HL-60 (cell line): Measurements from ENCODE around the gene PAQR8.

ENCODE experiments used
- DNase-seq, 2 experiments: peaks; one replicate each; pipeline ENCODE4 v3.0.0-alpha.2; 2010 to 2020; ENCODE audit warnings: low read depth in 1 of 2, low spot score in 1 of 2
- H3K27ac ChIP-seq: fragments of 250-450 bp; sonication (Bioruptor Pico); replicated peaks from 2 replicates; pipeline ENCODE4 v1.5.1; 2020; ENCODE audit warnings: mild to moderate bottlenecking, moderate library complexity
- H3K27me3 ChIP-seq: fragments of 250-450 bp; sonication (Bioruptor Pico); 2 replicates; pipeline ENCODE4 v1.5.1; 2021; ENCODE audit warnings: mild to moderate bottlenecking, moderate library complexity; ENCODE audit not compliant: insufficient read depth, poor library complexity, severe bottlenecking
- H3K4me3 ChIP-seq: replicated peaks from 2 replicates; pipeline ENCODE4 v1.5.1; 2011; ENCODE audit warnings: mild to moderate bottlenecking, control low read depth, low read length; ENCODE audit not compliant: insufficient read depth
- CTCF ChIP-seq: IDR thresholded peaks from one replicate; pipeline ENCODE4 v1.5.1; 2011; ENCODE audit warnings: low read length, control low read depth, inconsistent platforms; ENCODE audit not compliant: insufficient read depth
- GABPA ChIP-seq: IDR thresholded peaks from 2 replicates; pipeline ENCODE4 v1.6.1; 2012; ENCODE audit warnings: low read depth
- POLR2AphosphoS5 ChIP-seq: IDR thresholded peaks from 2 replicates; pipeline ENCODE4 v1.6.1; 2012; ENCODE audit warnings: low read depth
- REST ChIP-seq: IDR thresholded peaks from 2 replicates; pipeline ENCODE4 v1.6.1; 2012; ENCODE audit warnings: low read depth; ENCODE audit not compliant: insufficient replicate concordance
- SPI1 ChIP-seq: IDR thresholded peaks from 2 replicates; pipeline ENCODE4 v1.6.1; 2012; ENCODE audit warnings: low read depth, mild to moderate bottlenecking, borderline replicate concordance

PAQR8 gene

GRCh38 chr6:52356017-52356416 is 5.9 kb upstream of the PAQR8 start:
- no peaks in the 10 kb centered on the region for H3K27me3 ChIP-seq
- TF ChIP-seq GABPA: no peak
- no peak for TF ChIP-seq SPI1
- no peak for TF ChIP-seq REST
- no peak for TF ChIP-seq POLR2AphosphoS5
- TF ChIP-seq CTCF: no peak
- no peak for DNase-seq
- H3K4me3 ChIP-seq: no peak overlapping the region
- no peak overlapping the region for H3K27ac ChIP-seq

- Histone ChIP-seq H3K4me3 (no peak overlapping the region), H3K27me3 (no peaks in the 10 kb centered on the region), H3K27ac (no peak overlapping the region)
- DNase-seq: no peak
- no peak for TF ChIP-seq GABPA
- TF ChIP-seq CTCF: no peak
- no peak for TF ChIP-seq SPI1
- no peak for TF ChIP-seq REST
- TF ChIP-seq POLR2AphosphoS5: no peak
Observed at GRCh38 chr6:52359403-52359802, 2.5 kb upstream of the PAQR8 start.

- TF ChIP-seq GABPA: no peak
- no peak for TF ChIP-seq SPI1
- TF ChIP-seq REST: no peak
- no peak for TF ChIP-seq POLR2AphosphoS5
- no peak for TF ChIP-seq CTCF
- H3K27ac ChIP-seq: no peak overlapping the region
- no peaks in the 10 kb centered on the region for H3K27me3 ChIP-seq
Observed at GRCh38 chr6:52360028-52360427, 1.9 kb upstream of the PAQR8 start.

More at GRCh38 chr6:52360028-52360427, 1.9 kb upstream of the PAQR8 start:
- no peak overlapping the region for H3K4me3 ChIP-seq
- DNase-seq: no peak
